ENCODE results near the gene FAM120B. TPM values are rescaled to one million over a fixed set of nuclear protein-coding genes. Genes with fewer than 3 reads are reported as not detected.
"Not testable (repeated sequence)": the region's sequence is repeated elsewhere in the genome, so short reads cannot be mapped to it uniquely, and the experiment has no call there.

FAM120B gene
- total and polyA plus RNA-seq, 2 experiments from 2014 or later, result 7.2 to 16.7 TPM

DNA sequence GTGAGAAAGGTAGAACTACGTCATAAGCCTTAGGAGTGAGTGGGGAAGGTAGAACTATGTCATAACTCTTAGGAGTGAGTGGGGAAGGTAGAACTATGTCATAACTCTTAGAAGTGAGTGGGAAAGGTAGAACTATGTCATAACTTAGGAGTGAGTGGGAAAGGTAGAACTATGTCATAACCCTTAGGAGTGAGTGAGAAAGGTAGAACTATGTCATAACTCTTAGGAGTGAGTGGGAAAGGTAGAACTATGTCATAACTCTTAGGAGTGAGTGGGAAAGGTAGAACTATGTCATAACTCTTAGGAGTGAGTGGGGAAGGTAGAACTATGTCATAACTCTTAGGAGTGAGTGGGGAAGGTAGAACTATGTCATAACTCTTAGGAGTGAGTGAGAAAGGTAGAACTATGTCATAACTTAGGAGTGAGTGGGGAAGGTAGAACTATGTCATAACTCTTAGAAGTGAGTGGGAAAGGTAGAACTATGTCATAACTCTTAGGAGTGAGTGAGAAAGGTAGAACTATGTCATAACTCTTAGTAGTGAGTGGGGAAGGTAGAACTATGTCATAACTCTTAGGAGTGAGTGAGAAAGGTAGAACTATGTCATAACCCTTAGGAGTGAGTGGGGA lies 92.3 kb downstream of the FAM120B start:
- not testable (repeated sequence) for H3K79me2 ChIP-seq (replicated peaks; ENCODE audit: insufficient read depth); H3K9me2 ChIP-seq (ENCODE audit: insufficient read depth); ATAC-seq; DNase-seq (ENCODE audit: low spot score); H3K27ac Mint-ChIP-seq; H3K4me2 ChIP-seq; H3K27me3 ChIP-seq (ENCODE audit: insufficient read depth); H3K36me3 ChIP-seq (ENCODE audit: insufficient read depth); H3F3A ChIP-seq (replicated peaks; ENCODE audit: low read depth); H2AFZ ChIP-seq; H3K27ac ChIP-seq (ENCODE audit: low read depth); H3K27me3 Mint-ChIP-seq (ENCODE audit: insufficient read depth, low read depth, poor library complexity); H3K9me3 Mint-ChIP-seq; H4K20me1 ChIP-seq (replicated peaks; ENCODE audit: insufficient read depth); H3K4me3 Mint-ChIP-seq; H3K4me3 ChIP-seq
- Mint-ChIP-seq H3K4me1 (peaks cover 18% of the 10 kb centered on the region), H3K36me3 (ENCODE audit: low read depth) (peaks cover 21% of the 10 kb centered on the region)
- H3K4me1 ChIP-seq (ENCODE audit: insufficient read depth), result peaks cover 12% of the 10 kb centered on the region

DNA sequence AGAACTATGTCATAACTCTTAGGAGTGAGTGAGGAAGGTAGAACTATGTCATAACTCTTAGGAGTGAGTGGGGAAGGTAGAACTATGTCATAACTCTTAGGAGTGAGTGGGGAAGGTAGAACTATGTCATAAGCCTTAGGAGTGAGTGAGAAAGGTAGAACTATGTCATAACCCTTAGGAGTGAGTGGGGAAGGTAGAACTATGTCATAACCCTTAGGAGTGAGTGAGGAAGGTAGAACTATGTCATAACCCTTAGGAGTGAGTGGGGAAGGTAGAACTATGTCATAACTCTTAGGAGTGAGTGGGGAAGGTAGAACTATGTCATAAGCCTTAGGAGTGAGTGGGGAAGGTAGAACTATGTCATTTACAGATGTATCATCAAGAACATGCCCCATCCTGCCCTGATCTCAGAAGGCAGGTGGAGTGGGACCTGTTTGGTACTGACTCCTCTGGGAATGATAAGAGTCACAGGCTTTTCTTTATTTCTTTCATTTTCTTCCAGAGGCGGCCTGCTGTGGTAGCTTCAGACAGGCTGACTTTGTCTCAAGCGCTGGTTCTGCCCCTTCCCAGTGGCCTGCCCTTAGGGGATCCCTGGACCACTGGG lies 93.5 kb downstream of the FAM120B start:
- not testable (repeated sequence) for H3K9me2 ChIP-seq (ENCODE audit: insufficient read depth); H3F3A ChIP-seq (replicated peaks; ENCODE audit: low read depth); H4K20me1 ChIP-seq (replicated peaks; ENCODE audit: insufficient read depth); H3K9me3 Mint-ChIP-seq; DNase-seq (ENCODE audit: low spot score); ATAC-seq; H3K27me3 ChIP-seq (ENCODE audit: insufficient read depth); H3K4me3 Mint-ChIP-seq; H3K27me3 Mint-ChIP-seq (ENCODE audit: insufficient read depth, low read depth, poor library complexity); H2AFZ ChIP-seq; H3K79me2 ChIP-seq (replicated peaks; ENCODE audit: insufficient read depth); H3K27ac Mint-ChIP-seq; H3K4me2 ChIP-seq; H3K36me3 ChIP-seq (ENCODE audit: insufficient read depth); H3K4me3 ChIP-seq; H3K27ac ChIP-seq (ENCODE audit: low read depth)
- Mint-ChIP-seq H3K4me1 (peaks cover 29% of the 10 kb centered on the region), H3K36me3 (ENCODE audit: low read depth) (peaks cover 17% of the 10 kb centered on the region)
- H3K4me1 ChIP-seq (ENCODE audit: insufficient read depth), result peaks cover 16% of the 10 kb centered on the region

DNA sequence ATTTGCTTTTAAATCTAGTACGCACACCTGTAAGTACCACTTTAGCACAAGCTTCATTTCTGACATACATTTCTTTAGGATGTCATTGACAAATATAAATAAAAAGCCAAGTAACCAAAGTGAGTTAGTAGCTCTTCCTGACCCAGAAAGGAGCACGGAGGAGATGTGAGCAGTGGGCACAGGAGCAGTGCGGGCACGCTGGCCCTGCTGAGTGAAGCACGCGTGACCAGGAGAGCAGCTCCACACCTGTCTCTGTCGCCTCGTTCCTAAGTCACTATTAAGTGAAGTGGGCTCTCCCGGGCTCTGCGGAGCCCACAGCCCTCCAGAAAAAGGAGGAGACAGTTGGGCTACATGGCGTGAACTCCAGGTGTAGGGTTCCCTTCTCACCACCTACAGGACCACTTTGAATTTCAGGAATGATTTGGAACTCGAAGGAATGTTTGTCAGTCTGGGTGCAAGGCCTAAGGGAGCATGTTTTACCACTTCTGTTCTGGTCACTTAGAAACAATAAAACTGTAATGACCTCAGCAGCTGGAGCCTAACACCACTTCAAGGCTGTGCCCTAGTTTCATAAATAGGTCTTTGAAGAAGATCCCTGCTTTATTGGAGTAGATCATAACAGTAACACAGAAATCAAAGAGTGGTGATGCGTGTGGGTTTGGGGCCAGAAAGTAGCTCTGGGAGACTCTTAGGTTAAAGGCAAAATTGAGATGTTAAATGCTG lies 95.9 kb downstream of the FAM120B start:
- DNase-seq (ENCODE audit: low spot score), result no peak
- ATAC-seq, result peak; percentile 22
- Histone ChIP-seq H3K27me3 (ENCODE audit: insufficient read depth) (no peaks in the 10 kb centered on the region), H3F3A (replicated peaks; ENCODE audit: low read depth) (no peaks in the 10 kb centered on the region), H4K20me1 (replicated peaks; ENCODE audit: insufficient read depth) (0 out of 2 replicates have a peak, but pooled peaks cover 5% of the 10 kb centered on the region), H2AFZ (no peak overlapping the region), H3K4me3 (no peak overlapping the region), H3K4me2 (no peak overlapping the region), H3K79me2 (replicated peaks; ENCODE audit: insufficient read depth) (no peaks in the 10 kb centered on the region), H3K9me2 (ENCODE audit: insufficient read depth) (no peaks in the 10 kb centered on the region), H3K36me3 (ENCODE audit: insufficient read depth) (no peaks in the 10 kb centered on the region), H3K27ac (ENCODE audit: low read depth) (no peak overlapping the region), H3K4me1 (ENCODE audit: insufficient read depth) (peaks cover 16% of the 10 kb centered on the region)
- no peaks in the 10 kb centered on the region for H3K9me3 Mint-ChIP-seq
- no peak overlapping the region for H3K4me3 Mint-ChIP-seq
- peaks cover 13% of the 10 kb centered on the region for H3K27me3 Mint-ChIP-seq (ENCODE audit: insufficient read depth, low read depth, poor library complexity)
- H3K36me3 Mint-ChIP-seq (ENCODE audit: low read depth), result peaks cover 20% of the 10 kb centered on the region
- H3K27ac Mint-ChIP-seq, result no peak overlapping the region
- H3K4me1 Mint-ChIP-seq, result peaks cover 29% of the 10 kb centered on the region
- TF ChIP-seq STAT1 (IDR thresholded peaks at IDR 0.05; ENCODE audit: unreplicated experiment) (no peak), ZNF331 (CRISPR knock-in tag; IDR thresholded peaks at IDR 0.05; ENCODE audit: low read depth) (no peak), ZNF114 (CRISPR knock-in tag; IDR thresholded peaks at IDR 0.05) (no peak), NANOG (IDR thresholded peaks at IDR 0.05; ENCODE audit: borderline replicate concordance) (no peak), JUNB (IDR thresholded peaks at IDR 0.05; ENCODE audit: unreplicated experiment) (no peak), EZH2phosphoT487 (IDR thresholded peaks at IDR 0.05; ENCODE audit: unreplicated experiment) (no peak)
- TF ChIP-seq, protein P1, sequence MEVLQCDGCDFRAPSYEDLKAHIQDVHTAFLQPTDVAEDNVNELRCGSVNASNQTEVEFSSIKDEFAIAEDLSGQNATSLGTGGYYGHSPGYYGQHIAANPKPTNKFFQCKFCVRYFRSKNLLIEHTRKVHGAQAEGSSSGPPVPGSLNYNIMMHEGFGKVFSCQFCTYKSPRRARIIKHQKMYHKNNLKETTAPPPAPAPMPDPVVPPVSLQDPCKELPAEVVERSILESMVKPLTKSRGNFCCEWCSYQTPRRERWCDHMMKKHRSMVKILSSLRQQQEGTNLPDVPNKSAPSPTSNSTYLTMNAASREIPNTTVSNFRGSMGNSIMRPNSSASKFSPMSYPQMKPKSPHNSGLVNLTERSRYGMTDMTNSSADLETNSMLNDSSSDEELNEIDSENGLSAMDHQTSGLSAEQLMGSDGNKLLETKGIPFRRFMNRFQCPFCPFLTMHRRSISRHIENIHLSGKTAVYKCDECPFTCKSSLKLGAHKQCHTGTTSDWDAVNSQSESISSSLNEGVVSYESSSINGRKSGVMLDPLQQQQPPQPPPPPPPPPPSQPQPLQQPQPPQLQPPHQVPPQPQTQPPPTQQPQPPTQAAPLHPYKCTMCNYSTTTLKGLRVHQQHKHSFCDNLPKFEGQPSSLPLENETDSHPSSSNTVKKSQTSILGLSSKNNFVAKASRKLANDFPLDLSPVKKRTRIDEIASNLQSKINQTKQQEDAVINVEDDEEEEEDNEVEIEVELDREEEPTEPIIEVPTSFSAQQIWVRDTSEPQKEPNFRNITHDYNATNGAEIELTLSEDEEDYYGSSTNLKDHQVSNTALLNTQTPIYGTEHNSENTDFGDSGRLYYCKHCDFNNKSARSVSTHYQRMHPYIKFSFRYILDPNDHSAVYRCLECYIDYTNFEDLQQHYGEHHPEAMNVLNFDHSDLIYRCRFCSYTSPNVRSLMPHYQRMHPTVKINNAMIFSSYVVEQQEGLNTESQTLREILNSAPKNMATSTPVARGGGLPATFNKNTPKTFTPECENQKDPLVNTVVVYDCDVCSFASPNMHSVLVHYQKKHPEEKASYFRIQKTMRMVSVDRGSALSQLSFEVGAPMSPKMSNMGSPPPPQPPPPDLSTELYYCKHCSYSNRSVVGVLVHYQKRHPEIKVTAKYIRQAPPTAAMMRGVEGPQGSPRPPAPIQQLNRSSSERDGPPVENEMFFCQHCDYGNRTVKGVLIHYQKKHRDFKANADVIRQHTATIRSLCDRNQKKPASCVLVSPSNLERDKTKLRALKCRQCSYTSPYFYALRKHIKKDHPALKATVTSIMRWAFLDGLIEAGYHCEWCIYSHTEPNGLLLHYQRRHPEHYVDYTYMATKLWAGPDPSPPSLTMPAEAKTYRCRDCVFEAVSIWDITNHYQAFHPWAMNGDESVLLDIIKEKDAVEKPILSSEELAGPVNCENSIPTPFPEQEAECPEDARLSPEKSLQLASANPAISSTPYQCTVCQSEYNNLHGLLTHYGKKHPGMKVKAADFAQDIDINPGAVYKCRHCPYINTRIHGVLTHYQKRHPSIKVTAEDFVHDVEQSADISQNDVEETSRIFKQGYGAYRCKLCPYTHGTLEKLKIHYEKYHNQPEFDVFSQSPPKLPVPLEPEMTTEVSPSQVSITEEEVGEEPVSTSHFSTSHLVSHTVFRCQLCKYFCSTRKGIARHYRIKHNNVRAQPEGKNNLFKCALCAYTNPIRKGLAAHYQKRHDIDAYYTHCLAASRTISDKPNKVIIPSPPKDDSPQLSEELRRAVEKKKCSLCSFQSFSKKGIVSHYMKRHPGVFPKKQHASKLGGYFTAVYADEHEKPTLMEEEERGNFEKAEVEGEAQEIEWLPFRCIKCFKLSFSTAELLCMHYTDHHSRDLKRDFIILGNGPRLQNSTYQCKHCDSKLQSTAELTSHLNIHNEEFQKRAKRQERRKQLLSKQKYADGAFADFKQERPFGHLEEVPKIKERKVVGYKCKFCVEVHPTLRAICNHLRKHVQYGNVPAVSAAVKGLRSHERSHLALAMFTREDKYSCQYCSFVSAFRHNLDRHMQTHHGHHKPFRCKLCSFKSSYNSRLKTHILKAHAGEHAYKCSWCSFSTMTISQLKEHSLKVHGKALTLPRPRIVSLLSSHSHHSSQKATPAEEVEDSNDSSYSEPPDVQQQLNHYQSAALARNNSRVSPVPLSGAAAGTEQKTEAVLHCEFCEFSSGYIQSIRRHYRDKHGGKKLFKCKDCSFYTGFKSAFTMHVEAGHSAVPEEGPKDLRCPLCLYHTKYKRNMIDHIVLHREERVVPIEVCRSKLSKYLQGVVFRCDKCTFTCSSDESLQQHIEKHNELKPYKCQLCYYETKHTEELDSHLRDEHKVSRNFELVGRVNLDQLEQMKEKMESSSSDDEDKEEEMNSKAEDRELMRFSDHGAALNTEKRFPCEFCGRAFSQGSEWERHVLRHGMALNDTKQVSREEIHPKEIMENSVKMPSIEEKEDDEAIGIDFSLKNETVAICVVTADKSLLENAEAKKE (CRISPR knock-in tag; IDR thresholded peaks at IDR 0.05), result no peak

Measured in GM23338 (cell line).